HG02623 (cell line): Measurements from ENCODE around the gene GRM4.

ENCODE experiments used
- ATAC-seq: cut with Tn5 transposase; IDR thresholded peaks from one replicate; pipeline ENCODE4 v1.9.1; 2021; ENCODE audit warnings: moderate library complexity; ENCODE audit not compliant: unreplicated experiment

Gene GRM4

DNA sequence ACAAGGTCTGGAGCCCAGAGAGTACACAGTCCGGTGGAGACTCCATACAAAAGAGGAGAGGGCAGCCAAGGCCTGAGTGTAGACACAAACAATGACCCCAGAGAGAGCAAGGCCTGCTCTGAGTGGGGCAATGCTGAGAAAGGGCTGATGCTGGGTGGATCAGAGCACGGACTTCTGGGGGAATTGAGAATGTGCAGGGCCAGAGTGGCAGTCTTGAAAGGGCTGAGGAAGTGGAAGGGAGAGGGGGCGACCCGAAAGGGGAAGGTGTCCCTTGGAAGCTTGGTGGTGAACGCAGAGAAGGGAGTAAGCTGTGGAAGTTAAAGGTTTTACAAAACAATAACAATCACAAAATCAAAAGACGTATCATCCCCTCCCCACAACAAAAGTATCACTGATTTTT is 12.0 kb upstream of the GRM4 start:
- no peak for ATAC-seq

DNA sequence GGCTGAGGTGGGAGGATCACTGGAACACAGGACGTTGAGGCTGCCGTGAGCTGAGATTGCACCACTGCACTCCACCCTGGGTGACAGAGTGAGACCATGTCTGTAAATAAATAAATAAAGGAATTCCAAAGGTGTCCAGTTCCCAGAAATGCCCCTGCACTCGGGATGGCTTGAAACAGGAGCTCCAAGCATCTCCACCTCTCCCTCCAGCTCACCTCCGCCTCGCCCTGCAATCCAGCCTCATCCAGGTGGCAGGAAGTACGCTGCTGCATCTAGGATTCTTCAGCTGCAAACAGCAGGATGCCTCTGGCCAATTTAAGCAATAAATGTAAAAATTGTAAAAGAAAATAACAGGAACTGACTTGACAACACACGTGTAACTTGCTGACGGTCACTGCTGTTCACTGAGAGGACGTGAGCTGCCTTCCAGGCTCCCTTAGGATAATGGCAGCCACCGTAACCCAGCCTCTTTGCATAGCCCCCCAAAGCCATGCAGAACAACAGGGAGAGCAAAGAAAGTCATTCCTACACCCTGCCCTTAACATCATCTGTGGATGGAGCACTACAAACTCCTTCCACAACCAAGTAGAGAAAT is 11.4 kb upstream of the GRM4 start:
- no peak for ATAC-seq

DNA sequence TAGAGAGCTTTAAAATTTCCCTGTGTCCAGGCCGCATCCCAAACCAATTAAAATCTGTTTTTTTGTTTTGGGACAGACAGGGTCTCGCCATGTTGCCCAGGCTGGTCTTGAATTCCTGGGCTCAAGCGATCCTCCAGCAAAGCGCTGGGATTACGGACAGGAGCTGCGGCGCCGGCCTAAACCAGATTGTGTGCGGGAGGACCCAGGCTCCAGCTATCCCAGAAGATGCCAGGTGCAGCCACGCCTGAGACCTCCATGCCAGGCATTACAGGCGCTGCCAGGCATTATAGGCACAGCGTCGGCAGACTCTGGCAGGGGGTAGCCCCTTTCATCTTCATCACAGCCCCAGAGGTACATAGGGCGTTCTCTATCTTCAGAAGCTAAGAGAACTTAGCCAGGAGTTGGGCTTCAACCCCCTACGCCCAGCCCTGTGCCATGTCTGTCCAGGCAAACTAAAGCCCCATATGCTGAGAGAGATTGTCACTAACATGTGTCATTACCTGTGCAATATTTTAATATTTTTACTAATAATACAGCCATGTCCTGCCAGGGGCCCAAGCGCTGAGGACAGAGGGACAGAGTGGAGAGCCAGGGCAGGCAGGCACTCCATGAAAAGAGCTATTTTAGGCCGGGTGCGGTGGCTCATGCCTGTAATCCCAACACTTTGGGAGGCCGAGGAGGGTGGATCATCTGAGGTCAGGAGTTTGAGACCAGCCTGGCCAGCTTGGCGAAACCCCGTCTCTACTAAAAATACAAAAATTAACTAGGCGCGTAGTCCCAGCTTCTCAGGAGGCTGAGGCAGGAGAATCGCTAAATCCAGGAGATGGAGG is 9.8 kb upstream of the GRM4 start:
- no peak for ATAC-seq

DNA sequence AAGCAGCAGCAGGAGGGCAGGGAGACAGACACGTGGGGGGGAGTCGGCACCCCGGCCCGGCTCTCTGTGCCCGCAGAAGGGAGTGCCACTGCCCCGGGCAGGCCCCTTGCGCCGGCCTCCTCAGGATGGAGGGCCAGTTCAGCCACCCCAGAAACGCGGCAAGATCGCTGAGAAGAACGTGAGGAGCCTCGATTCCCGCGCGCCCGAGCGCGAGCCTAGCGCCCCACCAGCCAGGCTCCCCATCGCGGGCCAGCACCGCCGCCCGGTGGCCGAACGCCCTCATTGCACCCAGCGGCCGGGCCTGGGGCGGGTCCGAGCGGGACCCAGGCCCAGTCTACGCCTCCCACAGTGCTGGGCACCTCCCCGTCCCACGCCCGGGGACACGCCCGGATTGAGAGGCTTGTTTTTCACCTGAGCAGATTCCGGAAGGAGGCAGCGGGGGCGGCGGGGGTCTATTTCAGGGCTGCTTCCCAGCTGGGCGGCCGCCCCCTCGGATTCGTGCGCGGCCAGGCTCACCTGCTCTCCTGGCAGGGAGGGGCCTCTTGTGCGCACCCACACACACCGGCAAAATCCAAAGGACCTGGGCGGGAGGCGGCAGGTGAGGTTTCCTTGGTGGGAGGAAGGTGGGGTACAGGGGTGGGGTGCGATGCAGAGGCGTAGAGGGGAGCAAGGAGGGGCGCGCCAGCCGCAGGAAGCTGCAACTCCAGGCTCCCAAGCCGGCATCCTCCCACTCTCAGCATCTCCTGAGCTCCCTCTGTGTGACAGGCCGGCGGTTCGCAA is 9.0 kb upstream of the GRM4 start:
- no peak for ATAC-seq

DNA sequence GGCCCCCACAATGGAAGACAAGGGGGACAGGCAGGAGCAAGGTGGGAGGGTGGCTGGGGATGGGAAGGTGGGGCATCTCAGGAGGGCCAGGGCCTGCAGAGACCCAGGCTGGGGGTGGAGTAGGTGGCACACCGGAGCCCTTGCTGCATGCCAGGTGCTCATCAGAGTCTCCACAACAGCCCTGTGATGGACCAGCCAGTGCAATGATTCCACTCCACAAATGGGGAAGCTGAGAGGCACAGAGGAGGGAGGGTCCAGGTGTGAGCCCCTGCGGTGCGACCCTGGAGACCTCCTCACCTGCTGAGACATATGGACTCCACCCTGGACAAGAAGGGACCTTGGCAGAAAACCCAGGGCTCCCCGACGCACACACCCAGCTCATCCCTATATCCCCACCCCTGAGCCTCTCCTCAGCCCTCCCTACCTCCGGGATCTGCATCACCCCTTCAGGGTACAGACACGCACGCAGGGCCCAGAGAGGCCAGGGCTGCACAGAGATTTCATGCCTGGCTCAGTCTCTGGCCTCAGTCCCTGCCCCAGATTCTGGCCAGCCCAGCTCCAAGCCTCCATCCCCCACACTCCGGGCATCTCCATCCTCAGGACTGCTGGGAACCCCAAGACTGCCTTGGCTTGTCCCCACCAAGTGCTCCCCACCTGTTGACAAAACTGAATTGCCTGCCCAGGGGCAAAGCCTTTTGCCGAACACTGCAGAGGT is 7.1 kb upstream of the GRM4 start:
- no peak for ATAC-seq

DNA sequence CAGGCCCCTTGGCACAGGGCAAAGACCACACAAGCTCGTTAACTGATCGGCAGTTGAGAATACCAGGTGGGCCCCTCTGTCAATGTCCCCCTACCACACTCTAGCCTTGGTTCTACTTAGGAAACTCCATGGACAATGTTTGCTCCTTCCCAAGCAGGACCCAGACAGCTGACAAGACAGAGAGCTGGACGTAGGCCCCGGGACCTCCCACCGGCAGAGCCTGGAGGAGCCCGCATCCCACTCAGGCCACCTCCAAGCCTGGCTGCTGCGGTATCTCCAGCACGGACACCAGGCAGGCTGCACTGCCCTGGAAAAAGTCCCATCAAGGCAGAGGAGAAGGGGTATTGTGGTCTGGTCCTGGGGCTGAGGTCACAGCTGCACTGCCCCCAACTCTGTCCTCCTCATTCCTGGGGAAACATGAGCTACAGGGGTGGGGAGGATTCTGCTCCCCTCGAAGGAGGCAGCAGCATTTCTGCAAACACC is 6.2 kb upstream of the GRM4 start:
- no peak for ATAC-seq

DNA sequence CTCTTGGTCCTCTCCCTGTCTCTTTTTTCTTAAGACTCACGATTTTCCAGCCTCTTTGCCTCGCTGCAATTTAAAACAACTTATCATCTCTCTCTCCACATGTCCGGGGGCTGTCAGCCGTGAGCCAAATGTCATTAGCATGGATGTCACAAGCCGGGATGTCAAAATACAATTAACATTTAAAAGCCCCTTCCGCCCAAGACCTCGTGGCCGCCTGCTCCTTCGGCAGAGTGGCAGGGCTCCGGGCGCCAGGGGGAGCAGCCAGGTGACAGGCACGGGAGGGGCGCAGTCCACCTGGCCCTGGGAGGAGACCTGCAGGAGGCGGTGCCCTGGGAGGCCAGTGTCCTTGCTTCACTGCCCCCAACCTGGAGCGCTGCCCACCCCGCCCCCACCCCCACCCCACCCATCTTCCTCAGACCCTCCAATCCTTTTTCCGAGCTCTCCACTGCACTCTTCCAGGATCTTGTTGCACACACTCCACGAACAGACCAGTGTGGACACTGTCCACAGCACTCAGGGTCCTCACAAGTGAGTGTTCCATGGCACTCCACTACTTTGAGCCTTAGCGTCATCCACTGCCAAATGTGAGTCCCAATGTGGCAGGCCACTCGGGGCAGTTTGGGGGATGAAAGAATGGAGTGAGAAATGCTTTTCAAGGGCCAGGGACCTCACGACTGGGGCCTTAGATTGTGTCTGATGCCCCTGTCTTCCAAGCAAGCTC is 5.6 kb upstream of the GRM4 start:
- ATAC-seq: no peak

DNA sequence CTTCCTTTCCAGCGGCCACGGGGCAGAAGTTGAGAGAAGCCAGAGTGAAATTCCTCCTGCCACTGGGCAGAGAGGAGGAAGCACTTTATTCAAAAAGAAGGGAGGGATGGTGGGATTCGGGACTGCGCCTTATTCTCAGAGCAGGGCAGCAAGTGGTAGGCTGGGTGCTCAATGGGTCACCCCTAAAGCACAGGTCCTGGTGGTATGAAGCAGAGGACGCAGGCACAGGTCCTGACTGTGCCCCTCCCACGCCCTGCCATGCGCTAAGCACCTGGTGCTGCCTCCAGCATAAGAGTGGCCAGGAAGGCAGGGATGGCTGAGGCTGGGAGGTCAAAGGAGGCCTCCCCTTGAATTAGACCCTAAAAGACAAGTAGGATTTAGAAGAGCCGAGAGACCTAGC is 4.9 kb upstream of the GRM4 start:
- ATAC-seq: no peak

DNA sequence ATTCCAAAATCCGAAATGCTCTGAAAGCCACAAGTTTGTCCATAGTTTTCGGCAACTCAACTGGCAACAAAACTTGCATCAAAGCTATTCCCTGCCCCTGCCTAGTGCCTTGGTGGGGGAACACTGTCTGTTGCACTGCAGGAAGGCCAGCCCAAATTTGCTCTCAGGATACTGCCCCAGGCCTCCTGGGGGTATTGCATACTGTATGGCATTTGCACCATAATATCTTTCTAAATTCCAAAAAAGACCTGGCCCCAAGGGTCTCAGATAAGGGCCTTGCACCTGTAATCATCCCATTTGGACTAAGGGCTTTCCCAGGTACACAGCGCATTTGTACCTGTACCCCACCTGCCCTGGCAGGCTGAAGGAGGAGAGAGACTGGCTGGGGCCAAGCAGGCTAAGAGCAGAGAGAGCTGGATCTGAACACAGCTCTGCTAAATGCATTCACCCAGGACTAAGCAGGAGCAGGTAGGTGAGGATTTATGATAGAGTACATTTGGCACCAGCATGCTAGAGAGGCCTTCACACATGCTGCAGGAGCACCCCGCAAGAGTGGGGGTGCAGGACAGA is 4.0 kb upstream of the GRM4 start:
- no peak for ATAC-seq

DNA sequence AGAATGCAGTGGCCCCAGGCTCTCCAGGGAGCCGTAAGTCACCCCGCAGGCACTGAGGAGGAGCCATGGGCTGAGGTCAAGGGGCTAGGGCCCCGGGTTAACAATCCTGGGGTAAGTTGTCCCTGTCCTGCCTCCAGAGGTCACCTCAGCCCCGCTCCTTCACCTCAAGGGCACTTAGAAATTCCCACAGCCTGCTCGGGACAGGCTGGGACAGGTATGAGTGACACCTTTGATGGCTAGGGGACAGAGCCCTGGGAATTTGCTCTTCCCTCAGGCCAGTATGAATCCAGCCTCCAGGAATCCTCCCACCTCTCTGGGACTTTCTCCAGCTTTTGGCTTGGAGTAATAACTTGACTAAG is 3.5 kb upstream of the GRM4 start:
- no peak for ATAC-seq

DNA sequence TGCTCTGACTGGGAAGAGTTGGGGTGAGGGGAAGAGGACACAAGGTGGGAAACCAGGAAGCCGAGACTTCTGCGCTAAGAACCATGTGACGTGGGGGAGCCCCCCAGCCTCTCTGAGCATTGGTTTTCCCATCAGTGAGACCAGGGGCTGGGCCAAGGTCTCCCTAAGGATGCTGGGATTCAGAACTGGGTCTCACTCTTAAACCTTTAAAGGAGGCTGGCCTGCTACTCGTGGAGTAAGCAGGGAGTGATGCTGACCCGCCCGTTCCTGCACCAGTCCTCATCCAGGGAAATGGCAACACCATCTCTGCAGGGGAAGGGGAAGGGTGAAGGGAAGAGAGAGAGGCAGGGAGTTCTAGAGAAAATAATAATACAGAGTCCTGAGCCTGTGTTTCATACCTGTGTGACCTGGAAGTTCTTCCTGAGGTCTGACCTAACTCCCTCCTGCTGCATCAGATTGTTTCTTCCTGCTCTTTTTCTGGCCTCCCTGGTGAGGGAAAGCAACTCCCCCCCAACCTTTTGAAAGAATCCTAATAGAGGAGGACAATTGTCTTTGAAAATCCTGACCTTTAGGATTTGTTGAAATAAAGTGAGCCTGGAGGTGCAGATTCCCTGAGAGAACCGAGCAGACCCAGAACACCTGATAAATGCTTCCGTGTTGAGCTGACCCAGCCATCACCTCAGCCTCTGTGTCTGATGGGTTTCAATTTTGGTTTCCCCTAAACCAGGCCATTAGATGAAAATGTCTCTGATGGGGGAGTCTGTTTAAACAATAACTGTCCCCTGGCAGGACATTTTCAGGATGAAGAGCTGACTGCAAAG is 3.0 kb upstream of the GRM4 start:
- ATAC-seq: no peak

DNA sequence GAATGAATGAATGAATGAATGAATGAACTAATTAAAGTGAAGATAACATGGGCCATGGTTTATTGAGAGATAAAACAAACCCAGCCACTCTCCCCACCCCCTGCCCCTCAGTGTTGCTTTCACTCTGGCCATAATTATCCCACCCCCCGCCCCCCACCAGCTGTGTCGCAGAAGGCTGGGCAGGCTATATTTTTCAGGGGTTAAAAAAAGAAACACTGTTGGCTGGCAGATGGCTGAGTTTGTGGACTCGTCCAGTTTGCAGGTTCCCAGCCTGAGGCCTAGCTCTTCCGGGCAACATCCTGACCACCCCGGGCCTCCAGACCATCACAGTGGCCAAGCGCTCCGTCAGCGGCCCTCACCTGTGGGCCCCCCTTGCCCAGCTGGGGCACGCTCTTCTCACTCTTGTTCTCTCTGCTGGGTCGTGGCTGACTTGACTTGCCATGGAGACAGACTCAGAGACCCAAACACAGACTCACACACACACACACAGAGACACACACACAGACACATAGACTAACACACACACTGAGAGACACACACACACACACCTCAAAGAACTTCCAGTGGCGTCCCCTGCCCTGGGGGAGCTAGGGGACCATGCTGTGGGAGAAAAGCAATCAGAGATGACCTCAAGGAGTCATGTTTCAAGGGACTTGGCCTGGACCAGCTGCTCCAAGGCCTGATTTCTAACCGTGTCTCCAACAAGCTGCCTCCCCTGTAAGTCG is 2.2 kb upstream of the GRM4 start:
- ATAC-seq: no peak

DNA sequence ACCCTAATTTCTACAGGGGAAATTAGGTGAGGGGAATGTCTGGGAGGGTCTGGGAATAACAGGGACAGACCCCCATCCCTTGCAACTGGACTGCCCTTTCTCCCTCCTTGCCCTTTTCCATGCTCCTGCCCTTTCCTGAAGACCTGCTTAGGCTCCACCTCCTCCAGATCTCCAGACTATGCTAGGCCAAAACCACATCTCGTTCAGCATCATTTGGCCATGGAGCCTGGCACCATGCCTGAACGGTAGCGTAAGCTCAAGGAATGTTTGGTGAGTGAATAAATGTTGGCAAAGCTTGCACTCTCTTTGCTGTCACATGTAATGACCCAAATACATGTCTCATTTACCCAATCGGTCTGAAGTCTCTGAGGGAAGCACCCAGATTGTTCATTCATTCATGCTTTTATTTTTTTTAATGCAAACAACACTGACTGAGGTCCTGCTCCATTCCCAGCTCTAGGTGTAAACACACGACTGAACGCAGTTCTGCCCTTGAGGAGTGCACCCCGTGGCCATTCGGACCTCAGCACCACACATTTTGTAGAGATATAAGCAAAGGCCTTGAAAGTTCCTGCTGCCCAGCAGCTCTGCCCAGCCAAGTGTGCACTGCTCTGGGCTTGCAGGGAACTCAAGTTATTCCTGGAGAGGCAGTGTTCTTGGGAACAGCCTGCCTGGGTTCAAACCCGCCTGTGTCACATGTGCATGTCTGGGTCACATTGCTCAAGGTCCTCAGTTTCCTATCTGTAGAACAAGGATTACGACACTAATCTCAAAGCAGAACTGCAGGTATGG is 1.1 kb upstream of the GRM4 start:
- ATAC-seq: no peak

DNA sequence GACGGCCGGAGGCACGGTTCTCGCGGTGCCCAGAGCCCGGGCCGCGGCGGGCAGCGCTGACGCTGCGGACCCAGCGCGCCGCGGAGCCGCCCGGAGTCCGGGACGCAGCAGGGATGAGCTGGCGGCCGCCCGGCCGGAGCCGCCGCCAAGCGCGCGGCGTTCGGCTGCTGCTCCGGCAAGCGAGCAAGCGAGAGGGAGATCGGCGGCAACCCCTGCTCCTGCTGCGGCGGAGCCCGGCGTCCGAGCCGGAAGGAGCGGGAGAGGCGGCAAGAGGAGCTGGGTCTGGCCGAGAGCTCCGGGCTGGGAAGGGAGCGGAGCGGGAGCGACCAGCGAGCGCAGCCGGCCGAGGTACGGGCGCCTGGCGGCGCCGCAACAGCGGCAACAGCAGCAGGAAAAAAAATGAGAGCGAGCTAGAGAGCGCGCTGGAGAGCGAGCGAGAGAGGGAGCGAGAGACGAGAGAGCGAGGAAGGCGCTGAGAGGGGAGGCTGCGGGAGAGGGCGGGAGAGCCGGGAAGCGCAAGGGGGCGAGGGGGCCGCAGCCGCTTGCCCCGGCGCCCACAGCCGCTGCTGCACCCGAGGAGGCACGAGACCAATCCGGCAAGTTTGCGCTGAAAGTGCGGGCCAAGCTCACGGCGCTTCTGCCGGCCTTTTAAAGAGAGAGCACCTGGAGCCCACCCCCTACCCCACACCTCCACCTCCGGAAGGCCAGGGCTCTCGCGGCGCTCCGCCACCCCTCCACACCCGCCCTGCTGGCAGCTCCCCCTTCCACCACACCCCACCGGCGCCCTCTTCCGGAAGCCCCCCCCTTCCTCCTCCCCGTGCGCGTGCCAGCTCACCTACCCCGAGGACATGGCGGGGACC is 496 bp downstream of the GRM4 start:
- ATAC-seq: no peak

DNA sequence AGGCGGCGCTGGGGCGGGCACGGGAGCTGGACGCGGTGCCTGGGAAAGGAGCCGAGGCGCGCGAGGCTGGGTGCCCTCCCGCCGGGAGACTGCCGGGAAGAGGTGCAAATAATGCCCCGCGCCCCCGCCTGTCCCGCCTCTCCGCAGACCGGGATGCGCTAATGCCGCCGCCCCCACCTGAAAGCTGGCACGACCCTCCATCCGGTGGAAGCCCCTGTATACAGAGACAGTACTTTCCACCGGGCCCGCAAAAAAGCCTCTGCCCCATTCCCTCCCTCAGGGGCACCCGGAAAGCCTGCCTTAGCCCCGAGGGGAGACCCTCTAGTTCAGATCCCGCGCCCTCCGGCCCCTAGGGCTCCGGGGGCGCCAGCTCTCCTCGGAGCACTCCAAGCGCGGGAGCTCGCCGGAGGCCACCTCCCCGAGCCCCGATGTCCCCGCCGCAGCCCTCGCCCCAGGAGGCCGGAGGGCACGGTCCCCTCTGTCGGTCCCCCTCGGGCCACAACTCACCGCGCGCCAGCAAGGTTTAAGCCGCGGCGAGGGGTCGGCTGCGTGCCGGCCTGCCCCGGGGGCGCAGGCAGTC is 1.2 kb downstream of the GRM4 start:
- no peak for ATAC-seq

DNA sequence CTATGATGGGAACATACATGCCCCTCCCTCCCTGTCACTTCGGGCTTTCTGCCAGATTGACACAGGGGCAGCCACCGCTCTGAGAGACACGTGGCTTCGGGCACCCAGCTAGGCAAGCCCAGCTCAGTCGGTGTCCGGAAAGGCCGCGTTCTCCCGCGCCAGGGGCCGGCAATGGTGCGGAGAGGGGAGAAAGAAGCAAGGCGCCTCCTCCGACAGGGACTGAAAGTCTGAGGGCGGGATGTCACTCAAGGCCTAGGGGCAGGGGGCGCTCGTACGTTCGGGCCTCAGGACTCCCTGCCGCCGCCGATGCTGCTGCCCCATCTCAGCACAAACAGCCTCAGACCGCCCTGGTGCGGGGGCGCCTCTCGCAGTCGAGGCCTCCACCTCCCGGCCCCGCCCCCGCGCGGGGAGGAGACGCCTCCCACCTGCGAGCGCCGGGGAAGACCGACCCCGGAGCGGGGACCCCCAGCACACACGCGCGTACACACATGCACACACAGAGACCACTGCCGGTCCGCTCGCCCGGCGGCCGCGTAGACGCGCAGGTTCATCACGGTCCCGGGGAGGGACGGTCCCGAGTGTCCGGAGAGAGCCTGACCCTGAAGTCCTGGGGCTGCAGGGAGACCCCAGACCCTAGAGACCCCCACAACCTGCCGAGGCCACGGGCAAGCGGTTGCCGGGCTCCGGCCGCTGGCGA is 1.9 kb downstream of the GRM4 start:
- ATAC-seq: no peak
